Measurements from ENCODE around the gene MYO7A.

Gene MYO7A

DNA sequence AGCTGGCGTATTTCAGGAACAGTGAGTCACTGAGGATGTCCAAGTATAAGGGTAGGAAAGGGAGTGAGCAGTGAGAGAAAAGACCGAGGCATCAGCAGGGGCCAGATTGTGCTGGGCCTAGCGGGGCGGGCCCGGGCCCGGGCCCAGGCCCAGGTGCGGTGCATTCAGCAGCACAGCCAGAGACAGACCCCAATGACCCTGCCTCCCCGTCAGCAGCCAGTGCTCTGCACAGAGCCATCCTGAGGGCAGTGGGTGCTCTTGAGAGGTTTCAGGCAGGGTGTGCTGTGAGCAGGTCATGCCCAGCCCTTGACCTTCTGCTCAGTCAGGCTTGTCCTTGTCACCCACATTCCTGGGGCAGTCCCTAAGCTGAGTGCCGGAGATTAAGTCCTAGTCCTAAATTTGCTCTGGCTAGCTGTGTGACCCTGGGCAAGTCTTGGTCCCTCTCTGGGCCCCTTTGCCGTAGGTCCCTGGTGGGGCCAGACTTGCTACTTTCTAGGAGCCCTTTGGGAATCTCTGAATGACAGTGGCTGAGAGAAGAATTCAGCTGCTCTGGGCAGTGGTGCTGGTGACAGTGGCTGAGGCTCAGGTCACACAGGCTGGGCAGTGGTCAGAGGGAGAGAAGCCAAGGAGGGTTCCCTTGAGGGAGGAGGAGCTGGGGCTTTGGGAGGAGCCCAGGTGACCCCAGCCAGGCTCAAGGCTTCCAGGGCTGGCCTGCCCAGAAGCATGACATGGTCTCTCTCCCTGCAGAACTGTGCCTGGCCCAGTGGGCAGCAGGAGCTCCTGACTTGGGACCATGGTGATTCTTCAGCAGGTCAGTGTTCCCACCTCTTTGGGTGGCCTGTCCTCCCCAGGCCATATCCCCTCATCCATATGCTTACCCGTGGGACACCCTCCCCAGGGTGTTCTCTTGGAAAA lies 2.1 kb downstream of the MYO7A start:
- no peak for DNase-seq

DNA sequence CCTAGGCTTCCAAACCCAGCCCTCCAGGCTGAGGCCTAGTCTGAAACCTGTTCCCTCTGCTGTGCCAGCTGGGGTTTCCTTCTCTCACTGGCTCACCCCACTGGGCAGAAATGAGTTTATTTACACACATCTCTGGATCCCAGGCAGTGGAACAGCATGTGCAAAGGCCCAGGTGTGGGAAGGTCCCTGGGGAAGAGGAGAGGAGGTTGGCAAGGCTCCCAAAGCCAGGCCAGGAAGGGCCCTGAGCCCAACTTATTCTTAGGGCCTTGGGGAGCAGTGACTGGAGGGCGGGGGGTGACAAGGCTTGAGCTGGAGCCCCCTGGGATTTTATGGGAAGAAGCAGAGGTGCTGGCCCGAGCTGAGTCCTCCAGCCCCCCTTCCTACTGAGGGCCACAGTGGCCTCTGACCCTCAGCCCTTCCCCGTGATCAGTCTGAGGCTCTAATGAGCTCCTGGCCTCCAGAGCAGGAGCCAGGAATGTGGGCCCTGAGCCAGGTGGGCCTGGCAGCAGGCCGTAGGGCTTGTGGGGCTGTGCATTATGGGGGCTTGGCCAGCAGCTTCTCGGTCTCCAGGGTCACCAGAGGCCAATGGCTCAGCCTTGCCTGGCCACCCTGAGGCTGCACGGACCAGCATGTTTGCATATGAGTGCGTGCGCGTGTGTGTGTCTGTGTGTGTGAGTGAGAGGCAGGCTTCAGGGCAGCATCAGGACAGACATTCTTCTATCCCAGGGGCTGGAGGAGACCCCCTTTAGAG lies 2.9 kb downstream of the MYO7A start:
- no peak for DNase-seq

DNA sequence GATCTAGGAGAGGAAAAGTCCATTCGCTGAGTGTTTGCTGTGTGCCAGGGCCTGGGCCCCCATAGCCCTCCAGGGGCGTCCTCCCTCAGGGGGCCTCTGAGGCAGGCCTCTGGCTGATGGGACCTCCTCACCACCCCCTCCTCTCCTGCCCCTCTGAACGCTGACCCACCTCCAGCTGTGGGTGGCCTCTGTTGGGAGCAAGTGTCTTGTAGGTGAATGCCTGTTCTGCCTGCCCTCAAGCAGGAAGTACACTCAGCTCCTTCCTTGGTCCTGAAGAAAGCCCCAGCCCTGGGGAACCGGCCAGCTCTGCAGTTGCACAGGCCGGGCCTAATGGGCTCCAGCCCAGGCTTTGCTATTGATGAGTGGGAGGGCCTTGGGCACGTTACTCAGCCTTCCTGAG lies 3.5 kb downstream of the MYO7A start:
- DNase-seq: no peak

GRCh38 chr11:77135069-77135468 lies 7.0 kb downstream of the MYO7A start:
- no peak for DNase-seq

DNA sequence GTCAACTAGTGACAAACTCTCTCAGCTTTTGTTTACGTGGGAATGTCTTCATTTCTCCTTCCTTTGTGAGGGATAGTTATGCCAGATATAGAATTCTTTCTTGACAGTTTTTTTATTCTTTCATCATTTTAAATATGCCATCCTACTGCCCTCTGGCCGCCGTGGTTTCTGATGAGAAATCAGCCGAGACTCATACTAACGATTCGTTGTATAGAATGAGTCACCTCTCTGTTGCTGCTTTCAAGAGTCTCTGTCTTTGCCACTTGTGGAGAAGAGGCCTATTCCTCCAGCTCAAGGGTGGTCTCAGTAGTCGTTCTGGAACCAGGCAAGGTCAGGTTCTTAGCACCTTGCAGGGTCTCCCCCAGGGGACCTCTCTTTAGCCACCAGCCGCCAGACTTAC lies 8.0 kb downstream of the MYO7A start:
- no peak for DNase-seq

DNA sequence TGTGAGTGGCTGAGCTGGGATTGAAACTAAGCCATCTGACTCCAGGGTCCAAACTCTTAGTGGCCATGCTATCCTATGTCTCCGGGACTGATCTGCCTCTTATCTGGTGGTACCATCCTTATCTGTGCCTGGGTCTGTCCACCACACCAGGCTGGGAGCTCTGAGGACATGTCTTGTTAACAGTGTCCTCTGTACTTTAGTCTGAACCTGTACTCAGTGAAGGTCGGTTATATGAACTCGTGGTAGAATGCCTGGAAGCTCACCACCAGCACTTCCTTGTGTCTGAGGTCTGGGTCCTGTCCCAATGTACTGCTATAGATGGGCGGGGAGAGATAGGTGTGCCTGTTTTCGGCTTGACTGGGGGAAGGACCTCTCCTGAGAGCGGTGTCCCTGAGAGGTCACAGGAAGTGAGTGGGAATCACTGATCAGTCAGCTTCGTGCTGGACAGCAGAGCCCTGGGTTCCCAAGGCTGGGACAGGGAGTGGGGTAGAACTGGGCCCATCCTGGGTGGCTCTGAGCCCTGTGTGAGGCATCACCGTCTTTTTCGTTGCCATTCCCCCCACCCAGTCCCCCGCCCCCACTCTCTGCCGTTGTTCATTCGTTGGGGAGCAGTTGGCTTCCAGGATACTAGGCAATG lies 8.9 kb downstream of the MYO7A start:
- DNase-seq: no peak

DNA sequence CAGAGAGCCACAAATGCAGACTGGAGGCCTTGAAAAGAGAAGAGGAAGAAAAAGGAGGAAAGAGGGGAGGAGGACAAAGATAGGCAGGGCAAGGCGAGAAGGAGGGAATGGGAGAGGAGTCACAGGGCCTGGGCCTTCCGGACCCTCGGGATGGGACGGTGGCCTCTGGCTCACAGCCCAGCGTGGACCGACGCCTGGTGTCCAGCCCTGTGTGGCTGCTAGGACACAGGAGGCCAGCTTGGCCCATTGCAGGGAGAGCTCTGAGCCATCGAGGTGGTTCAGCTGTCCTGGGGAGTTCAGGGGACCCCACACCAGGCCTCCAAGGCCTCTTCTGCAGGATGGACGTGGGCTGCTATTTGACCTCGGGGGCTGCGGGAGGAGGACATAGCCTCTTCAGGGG lies 9.4 kb downstream of the MYO7A start:
- DNase-seq: no peak

- no peak for DNase-seq
Observed at GRCh38 chr11:77138106-77138649, 10.1 kb downstream of the MYO7A start.

DNA sequence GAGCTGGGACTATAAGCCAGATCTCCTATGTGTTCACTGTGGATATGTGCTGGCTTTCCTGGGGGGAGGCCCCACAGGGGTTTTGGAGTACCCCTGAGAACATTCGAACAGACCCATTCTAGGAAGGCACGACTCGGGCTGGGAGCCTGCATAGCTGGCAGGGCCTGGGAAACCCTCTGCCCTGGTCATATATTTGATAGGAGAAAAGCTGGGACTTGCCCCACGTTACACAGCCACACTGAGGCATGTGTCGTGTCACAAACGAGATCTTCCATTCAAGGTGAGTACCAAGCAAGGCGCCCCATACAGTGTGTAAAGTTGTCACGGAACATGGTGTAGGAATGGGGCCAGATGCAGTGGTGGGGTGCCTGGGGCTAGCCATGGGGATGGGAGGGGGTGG lies 11.2 kb downstream of the MYO7A start:
- DNase-seq: no peak

DNA sequence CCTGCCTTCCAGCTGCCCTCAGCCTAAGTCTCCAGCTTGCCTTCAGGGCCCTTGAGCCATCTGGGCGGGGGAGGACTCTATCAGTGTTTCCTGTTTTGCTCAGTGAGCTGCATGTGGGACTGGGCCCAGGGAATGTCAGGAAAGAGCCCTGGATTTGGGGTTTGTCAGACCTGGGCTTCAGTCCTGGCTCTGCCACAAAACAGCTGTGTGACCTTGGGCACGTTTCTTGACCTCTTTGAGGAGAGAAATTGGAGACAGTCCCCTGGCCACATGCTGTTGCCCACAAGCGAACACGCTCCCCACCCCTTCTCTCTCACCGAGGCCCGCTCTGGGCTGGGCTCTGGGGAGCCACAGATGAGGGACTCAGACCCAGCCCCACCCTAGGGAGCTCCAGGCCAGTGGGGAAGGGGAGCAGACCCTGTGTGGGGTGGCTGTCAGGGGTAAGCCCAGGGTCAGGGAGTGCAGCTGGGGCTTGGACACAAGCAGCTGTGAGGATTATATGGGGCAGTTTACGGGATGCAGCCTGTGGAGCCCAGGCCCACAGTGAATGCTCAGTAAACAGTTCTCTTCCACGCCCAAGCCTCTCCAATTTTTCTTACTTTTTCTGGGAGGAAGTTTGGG lies 12.3 kb downstream of the MYO7A start:
- no peak for DNase-seq

- peak; percentile 25 for DNase-seq
Observed at GRCh38 chr11:77141034-77141433, 13.0 kb downstream of the MYO7A start.

DNA sequence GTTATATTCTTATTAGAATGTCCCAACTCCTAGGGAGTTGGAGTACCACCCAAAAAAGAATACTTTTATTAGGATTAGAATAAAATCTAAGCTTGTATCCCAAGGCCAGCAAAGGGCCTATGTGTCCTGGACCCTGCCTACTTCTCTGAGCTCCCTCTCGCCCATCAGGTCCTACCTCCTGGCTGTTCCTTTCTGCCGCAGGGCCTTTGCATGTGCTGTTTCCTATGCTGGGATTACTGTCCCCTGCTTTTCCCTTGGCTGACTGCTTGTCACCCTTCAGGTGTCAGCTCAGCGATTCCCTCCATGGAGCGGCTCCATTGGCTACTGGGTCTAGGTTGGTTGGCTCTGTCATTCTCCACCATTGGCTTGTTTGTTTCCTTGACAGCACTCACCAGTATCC lies 13.4 kb downstream of the MYO7A start:
- DNase-seq: no peak

- no peak for DNase-seq
Observed at GRCh38 chr11:77142091-77142975, 14.3 kb downstream of the MYO7A start.

DNA sequence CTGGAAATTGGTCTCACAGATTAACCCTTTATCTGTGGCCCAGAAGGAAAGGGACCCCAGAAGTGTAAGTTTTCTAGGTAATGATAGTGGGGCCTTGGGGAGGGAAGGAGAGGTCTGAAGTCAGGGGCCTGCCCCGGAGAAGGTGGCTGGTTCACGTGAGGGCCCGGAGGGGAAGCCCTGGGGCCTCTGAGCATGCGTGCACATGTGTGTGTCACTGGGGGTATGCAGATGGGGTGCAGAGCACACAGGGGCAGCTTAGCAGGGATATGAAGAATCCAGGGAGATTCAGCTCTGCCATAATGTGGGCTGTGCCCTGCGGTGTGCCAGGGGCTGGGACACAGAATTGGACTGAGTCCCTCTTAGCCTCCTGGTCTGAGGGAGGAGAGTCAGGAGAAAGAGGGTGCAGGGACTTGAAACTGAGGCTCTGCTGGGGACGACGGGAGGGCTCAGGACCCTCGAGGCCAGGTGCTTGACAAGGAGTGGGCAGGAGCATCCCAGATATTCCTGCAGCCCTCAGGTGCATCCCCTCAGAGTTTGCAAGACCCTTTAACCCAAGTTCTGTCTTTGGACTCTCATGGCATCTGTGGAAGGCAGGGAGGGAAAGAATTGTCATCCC lies 15.5 kb downstream of the MYO7A start:
- no peak for DNase-seq

GRCh38 chr11:77144196-77144856 lies 16.3 kb downstream of the MYO7A start:
- DNase-seq: no peak

- DNase-seq: no peak
Observed at GRCh38 chr11:77144857-77145428, 16.9 kb downstream of the MYO7A start.

GRCh38 chr11:77146261-77147035 lies 18.4 kb downstream of the MYO7A start:
- no peak for DNase-seq

DNA sequence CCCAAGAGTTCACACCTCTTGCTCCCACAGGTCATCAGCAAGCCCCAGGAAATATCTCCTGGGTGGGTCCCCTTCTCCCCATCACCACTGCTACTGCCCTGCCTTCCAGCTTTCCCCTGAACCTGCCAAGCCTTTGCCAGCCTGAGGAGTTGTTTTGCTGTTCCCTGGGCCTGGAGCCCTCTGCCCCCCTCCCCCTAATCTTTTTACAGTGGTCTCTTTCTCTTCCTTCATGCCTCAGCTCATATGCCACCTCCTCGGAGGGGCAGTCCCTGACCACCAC lies 18.9 kb downstream of the MYO7A start:
- no peak for DNase-seq

DNA sequence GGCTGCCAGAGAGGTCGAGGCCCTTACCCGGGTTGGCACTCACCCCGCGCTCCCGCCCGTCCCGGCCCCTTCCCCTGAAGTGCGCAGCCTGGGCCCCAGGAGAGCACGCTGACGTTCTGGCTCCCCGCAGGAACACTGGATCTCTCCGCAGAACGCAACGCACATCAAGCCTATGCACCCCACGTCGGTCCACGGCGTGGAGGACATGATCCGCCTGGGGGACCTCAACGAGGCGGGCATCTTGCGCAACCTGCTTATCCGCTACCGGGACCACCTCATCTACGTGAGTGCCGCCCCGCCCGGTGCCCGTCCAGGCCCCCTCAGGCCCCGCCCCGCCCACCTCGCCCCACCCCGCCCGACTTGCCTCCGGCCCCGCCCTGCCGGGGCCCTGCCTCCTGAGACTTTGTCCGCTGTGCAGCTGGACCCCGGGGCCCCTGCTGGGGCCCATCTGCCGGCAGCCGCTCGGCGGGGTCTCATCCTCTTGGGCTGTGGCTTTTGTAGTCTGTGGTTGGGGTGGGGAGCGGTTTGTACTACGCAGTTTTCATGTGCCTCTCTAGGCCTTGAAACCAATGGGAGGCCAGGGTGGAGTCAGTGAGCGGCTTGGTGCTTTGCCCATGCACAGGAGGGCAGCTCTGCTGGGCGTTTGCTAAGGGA lies 19.7 kb downstream of the MYO7A start:
- no peak for DNase-seq
